ENCODE data around the gene CFAP43. TPM values are rescaled to one million over a fixed set of nuclear protein-coding genes. Genes with fewer than 3 reads are reported as not detected.

The CFAP43 gene
- total and polyA plus RNA-seq, 2 of the 8 experiments (the other 6 are each of a cell fraction or from before 2014, with no cell fraction given): 0.11 to 0.27 TPM

DNA sequence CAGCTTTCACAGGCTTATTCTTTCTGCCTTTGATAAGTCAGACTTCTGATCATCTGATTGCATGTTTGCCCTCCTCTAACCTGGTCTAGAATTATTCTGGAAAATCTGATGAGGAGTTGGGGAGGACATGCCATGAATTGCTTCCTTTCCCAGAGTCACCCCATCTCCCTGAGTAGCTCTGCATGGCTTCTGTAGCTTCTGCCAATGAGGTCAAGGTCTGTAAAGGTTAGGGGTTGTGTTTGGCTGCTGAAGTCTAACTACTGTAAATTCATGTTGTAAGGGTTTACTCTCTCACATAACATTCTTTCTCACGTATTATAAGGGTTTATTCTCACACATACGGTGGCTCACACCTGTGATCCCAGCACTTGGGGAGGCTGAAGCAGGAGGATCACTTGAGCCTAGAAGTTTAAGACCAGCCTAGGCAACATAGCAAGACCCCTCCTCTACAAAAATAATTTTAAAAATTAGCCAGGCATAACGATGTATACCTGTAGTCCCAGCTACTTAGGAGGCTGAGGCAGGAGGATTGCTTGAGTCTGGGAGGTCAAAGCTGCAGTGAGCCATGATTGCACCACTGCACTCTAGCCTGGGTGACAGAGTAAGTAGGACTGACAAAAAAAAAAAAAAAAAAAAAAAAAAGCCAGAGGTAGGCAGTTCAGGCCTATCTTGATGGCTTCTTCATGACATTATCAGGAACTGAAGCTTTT is 47.5 kb upstream of the CFAP43 start:
- H3K36me3 ChIP-seq (ENCODE audit: control insufficient read depth in 2 of 4, insufficient read depth in 4 of 4, low read length in 3 of 4): peaks cover 0 to 2% (median 0%) of the 10 kb centered on the region in 4 experiments; a peak in 2 of 8 replicates
- FAIRE-seq (no peak), DNase-seq (ENCODE audit: low read depth in 1 of 2, low spot score in 2 of 2) (no peak)
- H2BK120ac ChIP-seq (replicated peaks; ENCODE audit: low read depth, low read length): no peak overlapping the region
- H2BK12ac ChIP-seq (ENCODE audit: low read depth, low read length): no peak overlapping the region
- WGBS, 2 experiments (ENCODE audit: extremely low coverage in 1 of 2, insufficient coverage in 1 of 2, insufficient read length in 1 of 2, insufficient replicate concordance in 2 of 2, low coverage in 1 of 2, low lambda C conversion rate in 2 of 2, missing lambda C conversion rate in 1 of 2): 90% methylated on average over 3 of the region's 3 CpGs; no CpG with 5 or more reads in 1 of the 2 experiments
- no peak overlapping the region for H3K4ac ChIP-seq (replicated peaks; ENCODE audit: insufficient read length, low read depth, low read length)
- no peak overlapping the region for H3K9ac ChIP-seq (replicated peaks in 1 of 4; ENCODE audit: extremely low read depth in 1 of 4, low read depth in 3 of 4, low read length in 3 of 4)
- CTCF ChIA-PET (ENCODE audit: partially characterized antibody): interaction anchor here (0.6 to 8.7 kb wide), 13 partner anchors 10 to 1201 kb away, joined by 3 to 146 read pairs (median 3); partner anchors contain the start of gene CFAP58
- H3K18ac ChIP-seq (ENCODE audit: extremely low read depth, low read length): no peak overlapping the region
- no peak overlapping the region for H2BK20ac ChIP-seq (ENCODE audit: low read length)
- no peak overlapping the region for H3K27ac ChIP-seq (ENCODE audit: low read depth, low read length)
- H2BK5ac ChIP-seq (ENCODE audit: low read depth, low read length): no peak overlapping the region
- H3K23ac ChIP-seq (ENCODE audit: insufficient read length): no peak overlapping the region
- no peak overlapping the region for H4K5ac ChIP-seq (ENCODE audit: insufficient read length, low read depth, low read length)
- no peaks in the 10 kb centered on the region for H3K23me2 ChIP-seq (ENCODE audit: low read depth, low read length)
- H3K14ac ChIP-seq (ENCODE audit: insufficient read length): no peak overlapping the region
- H3K79me1 ChIP-seq (ENCODE audit: low read depth, low read length): no peaks in the 10 kb centered on the region
- H3K4me3 ChIP-seq (ENCODE audit: extremely low read depth in 1 of 4, insufficient read depth in 2 of 4, low read depth in 3 of 4, low read length in 4 of 4): no peak overlapping the region
- H3K9me3 ChIP-seq (ENCODE audit: insufficient read depth in 2 of 2, low read depth in 1 of 2, low read length in 1 of 2): no peaks in the 10 kb centered on the region
- no peaks in the 10 kb centered on the region for H3K79me2 ChIP-seq (ENCODE audit: control insufficient read depth in 1 of 2, insufficient read depth in 2 of 2, low read length in 2 of 2)
- H3K4me2 ChIP-seq (ENCODE audit: insufficient read depth in 1 of 2, low read depth in 2 of 2, low read length in 2 of 2): no peak overlapping the region
- H3K4me1 ChIP-seq (replicated peaks in 1 of 4; ENCODE audit: control insufficient read depth in 3 of 4, insufficient read depth in 4 of 4, low read length in 3 of 4): no peaks in the 10 kb centered on the region; a peak in 1 of 7 replicates
- no peak overlapping the region for H4K8ac ChIP-seq (ENCODE audit: extremely low read depth, insufficient read depth, low read length)
- no peak overlapping the region for H2AK5ac ChIP-seq (ENCODE audit: low read depth, low read length)
- no peak overlapping the region for H2AFZ ChIP-seq (ENCODE audit: low read length)
- no peak overlapping the region for H2BK15ac ChIP-seq (ENCODE audit: low read length)
- no peaks in the 10 kb centered on the region for H4K20me1 ChIP-seq (replicated peaks in 1 of 2; ENCODE audit: control insufficient read depth in 1 of 2, insufficient read depth in 2 of 2, low read length in 2 of 2)
- POLR2A ChIA-PET (ENCODE audit: partially characterized antibody): interaction anchor here (0.7 to 0.8 kb wide), 2 partner anchors 8 to 11 kb away, joined by 3 read pairs; partner anchors contain the start of gene GSTO2
- H4K91ac ChIP-seq (replicated peaks; ENCODE audit: insufficient read length, low read length): no peak overlapping the region
- H3K27me3 ChIP-seq (replicated peaks in 1 of 4; ENCODE audit: control insufficient read depth in 3 of 4, extremely low read depth in 1 of 4, insufficient read depth in 3 of 4, low read length in 3 of 4): peaks cover 0 to 5% (median 2%) of the 10 kb centered on the region in 4 experiments; a peak in 2 of 7 replicates
- no peak overlapping the region for H3K56ac ChIP-seq (replicated peaks; ENCODE audit: insufficient read length, low read depth, low read length)
- no peak for TF ChIP-seq RXRA (IDR thresholded peaks at IDR 0.05; ENCODE audit: insufficient read depth, low read depth, low read length)
- TF ChIP-seq CHD2 (IDR thresholded peaks at IDR 0.05; ENCODE audit: low read length): no peak
- no peak for TF ChIP-seq ATF2 (IDR thresholded peaks at IDR 0.05; ENCODE audit: low read length)
- no peak for TF ChIP-seq NANOG (IDR thresholded peaks at IDR 0.05; ENCODE audit: insufficient read depth, low read depth, low read length, poor library complexity, severe bottlenecking)
- no peak for TF ChIP-seq GABPA (IDR thresholded peaks at IDR 0.05; ENCODE audit: borderline replicate concordance, insufficient read depth, low read length)
- no peak for TF ChIP-seq HDAC6 (IDR thresholded peaks at IDR 0.05; ENCODE audit: low read depth, low read length)
- no peak for TF ChIP-seq YY1 (IDR thresholded peaks at IDR 0.05; ENCODE audit: low read depth, low read length)
- TF ChIP-seq BCL11A (IDR thresholded peaks at IDR 0.05; ENCODE audit: low read depth in 2 of 2, low read length in 2 of 2): no peak
- no peak for TF ChIP-seq KDM4A (IDR thresholded peaks at IDR 0.05; ENCODE audit: low read depth, low read length, severe bottlenecking)
- no peak for TF ChIP-seq SP2 (IDR thresholded peaks at IDR 0.05; ENCODE audit: low read length)
- TF ChIP-seq CREB1 (IDR thresholded peaks at IDR 0.05): no peak

Data from H1 (cell line).